Measurements from ENCODE around the gene KL. TPM values are rescaled to one million over a fixed set of nuclear protein-coding genes. Genes with fewer than 3 reads are reported as not detected.

Gene KL
- total RNA-seq, 1 experiment from 2014 or later: 0.28 TPM

DNA sequence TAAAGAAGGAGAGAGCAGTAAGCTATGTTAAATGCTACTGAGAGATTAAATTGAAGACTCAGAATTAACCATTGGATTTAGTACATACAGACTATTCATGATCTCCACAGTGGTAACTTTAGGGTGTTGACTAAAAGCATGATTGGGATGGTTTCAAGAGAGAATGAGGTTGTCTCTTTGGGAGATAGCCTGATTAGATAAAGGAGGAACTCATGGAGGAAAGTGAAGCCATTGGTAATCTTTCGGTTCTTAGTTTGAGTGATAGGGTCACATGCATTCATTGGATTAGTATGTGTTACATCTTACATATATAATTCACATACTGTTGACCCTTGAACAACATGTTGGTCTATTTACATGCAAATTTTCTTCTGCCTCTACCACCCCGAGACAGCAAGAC lies 18.8 kb upstream of the KL start:
- H3K27ac ChIP-seq (ENCODE audit: low read length): no peak overlapping the region
- BruUV-seq (replicated peaks): no TSS peak
- ChIA-PET CTCF (no interaction called here), POLR2A (no interaction called here)
- in situ Hi-C loops (cut with HindIII; ENCODE audit: low pct_unique_long_range_greater_than_20kb, low sequenced_read_pairs): no loop called here
- no peak for TF ChIP-seq CTCF (IDR thresholded peaks at IDR 0.05)
- TF ChIP-seq POLR2AphosphoS5 (IDR thresholded peaks at IDR 0.05; ENCODE audit: low read depth, low read length): no peak
- no peak for TF ChIP-seq TCF7L2 (IDR thresholded peaks at IDR 0.05; ENCODE audit: low read depth, low read length)
- TF ChIP-seq SIN3A (IDR thresholded peaks at IDR 0.05; ENCODE audit: borderline replicate concordance, insufficient read depth, low read depth, low read length): no peak
- no peak for TF ChIP-seq REST (IDR thresholded peaks at IDR 0.05; ENCODE audit: insufficient read depth in 1 of 2, low read depth in 2 of 2, low read length in 1 of 2)
- no peaks in the 10 kb centered on the region for H3K36me3 ChIP-seq (ENCODE audit: control insufficient read depth, insufficient read depth, low read length)
- H3K4me3 ChIP-seq (ENCODE audit: low read depth in 2 of 2, low read length in 2 of 2): no peak overlapping the region
- no peak for ATAC-seq
- H3K9me3 ChIP-seq (ENCODE audit: control insufficient read depth, insufficient read depth, low read depth, low read length): no peaks in the 10 kb centered on the region
- H3K27me3 ChIP-seq (ENCODE audit: control insufficient read depth, insufficient read depth, low read length): no peaks in the 10 kb centered on the region
- DNase-seq (ENCODE audit: low read depth, low spot score): no peak
- H3K4me1 ChIP-seq (ENCODE audit: control insufficient read depth, insufficient read depth, low read length): no peaks in the 10 kb centered on the region
- intact Hi-C loops (cut with micrococcal nuclease; ENCODE audit: unreplicated experiment): no loop called here

DNA sequence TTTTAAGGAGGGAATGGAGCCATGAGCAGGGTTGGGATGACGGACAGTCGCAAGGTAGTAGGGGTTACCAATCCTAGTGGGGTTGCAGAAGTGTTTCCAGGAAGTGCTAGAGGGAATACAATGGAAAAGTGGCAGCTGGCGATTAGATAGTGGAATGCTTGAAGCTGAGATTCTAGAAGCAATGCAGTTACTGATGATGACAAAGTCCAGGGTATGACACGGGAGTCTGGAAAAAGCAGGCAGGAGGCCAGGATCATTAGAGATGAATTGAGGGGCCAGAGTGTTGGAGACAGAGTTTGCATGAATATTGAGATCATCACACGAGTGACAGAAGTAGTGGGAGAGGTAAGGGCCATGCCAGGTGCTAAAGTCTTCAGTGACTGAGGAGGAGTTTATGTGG lies 17.3 kb upstream of the KL start:
- in situ Hi-C loops (cut with HindIII; ENCODE audit: low pct_unique_long_range_greater_than_20kb, low sequenced_read_pairs): no loop called here
- no peaks in the 10 kb centered on the region for H3K36me3 ChIP-seq (ENCODE audit: control insufficient read depth, insufficient read depth, low read length)
- ChIA-PET CTCF (interaction anchor here (0.7 kb wide), 1 partner anchor 48 kb away, joined by 3 read pairs; no protein-coding TSS in a partner anchor), POLR2A (no interaction called here)
- intact Hi-C loops (cut with micrococcal nuclease; ENCODE audit: unreplicated experiment): no loop called here
- H3K4me3 ChIP-seq (ENCODE audit: low read depth in 2 of 2, low read length in 2 of 2): no peak overlapping the region
- TF ChIP-seq SIN3A (IDR thresholded peaks at IDR 0.05; ENCODE audit: borderline replicate concordance, insufficient read depth, low read depth, low read length) (no peak), TCF7L2 (IDR thresholded peaks at IDR 0.05; ENCODE audit: low read depth, low read length) (no peak), CTCF (IDR thresholded peaks at IDR 0.05) (no peak), POLR2AphosphoS5 (IDR thresholded peaks at IDR 0.05; ENCODE audit: low read depth, low read length) (no peak)
- no peak for DNase-seq (ENCODE audit: low read depth, low spot score)
- no peaks in the 10 kb centered on the region for H3K27me3 ChIP-seq (ENCODE audit: control insufficient read depth, insufficient read depth, low read length)
- no peaks in the 10 kb centered on the region for H3K4me1 ChIP-seq (ENCODE audit: control insufficient read depth, insufficient read depth, low read length)
- no peaks in the 10 kb centered on the region for H3K9me3 ChIP-seq (ENCODE audit: control insufficient read depth, insufficient read depth, low read depth, low read length)
- BruUV-seq (replicated peaks): no TSS peak
- no peak overlapping the region for H3K27ac ChIP-seq (ENCODE audit: low read length)
- ATAC-seq: no peak

Data from Panc1 (cell line).